SK-N-MC (cell line): ENCODE results near the gene TFB2M.

Source experiments
- EZH2 ChIP-seq: fragments of 200-600 bp; sonication (generic); IDR thresholded peaks from one replicate; pipeline ENCODE4 v1.6.1; 2017; ENCODE audit warnings: antibody characterized with exemption
- POLR2AphosphoS5 ChIP-seq: IDR thresholded peaks from 2 replicates; pipeline ENCODE4 v1.6.1; 2012; ENCODE audit warnings: mild to moderate bottlenecking, low read depth, low read length, borderline replicate concordance

DNA sequence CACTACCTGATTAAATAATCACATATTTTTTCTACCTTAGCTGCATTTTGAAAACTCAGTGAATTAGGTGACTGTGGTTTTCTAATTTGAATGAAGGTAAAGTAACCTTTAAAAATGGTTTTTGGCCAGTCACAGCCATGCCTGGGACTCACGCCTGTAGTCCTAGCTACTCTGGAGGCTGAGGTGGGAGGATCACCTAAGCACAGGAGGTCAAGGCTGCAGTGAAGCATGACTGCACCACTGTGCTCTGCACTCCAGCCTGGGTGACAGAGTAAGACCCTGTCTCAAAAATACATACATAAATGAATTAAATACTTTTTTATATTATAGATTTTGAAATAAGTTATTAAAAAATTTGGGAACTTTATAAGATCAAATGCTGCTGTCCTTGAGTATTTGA lies 5.9 kb upstream of the TFB2M start:
- TF ChIP-seq POLR2AphosphoS5, result no peak
- no peak for TF ChIP-seq EZH2
